Right renal cortex interstitium (tissue), 3 donors: ENCODE results near the gene LSM7. TPM values are rescaled to one million over a fixed set of nuclear protein-coding genes. Genes with fewer than 3 reads are reported as not detected.

Experiments
- DNase-seq, 3 donors: peaks; one replicate each; pipeline ENCODE4 v3.0.0-alpha.2; 2013; ENCODE audit warnings: low read depth in 3 of 3, low spot score in 2 of 3
- polyA plus RNA-seq, 3 donors: library from polyadenylated mRNA; unstranded; fragments of 120-200 nt; gene quantifications; one replicate each; pipeline ENCODE4 v1.2.1, GENCODE V29; 2013; ENCODE audit not compliant: insufficient read length in 3 of 3

The LSM7 gene
- polyA plus RNA-seq, 3 donors: 74.8 to 92.3 (median 86.9) TPM

DNA sequence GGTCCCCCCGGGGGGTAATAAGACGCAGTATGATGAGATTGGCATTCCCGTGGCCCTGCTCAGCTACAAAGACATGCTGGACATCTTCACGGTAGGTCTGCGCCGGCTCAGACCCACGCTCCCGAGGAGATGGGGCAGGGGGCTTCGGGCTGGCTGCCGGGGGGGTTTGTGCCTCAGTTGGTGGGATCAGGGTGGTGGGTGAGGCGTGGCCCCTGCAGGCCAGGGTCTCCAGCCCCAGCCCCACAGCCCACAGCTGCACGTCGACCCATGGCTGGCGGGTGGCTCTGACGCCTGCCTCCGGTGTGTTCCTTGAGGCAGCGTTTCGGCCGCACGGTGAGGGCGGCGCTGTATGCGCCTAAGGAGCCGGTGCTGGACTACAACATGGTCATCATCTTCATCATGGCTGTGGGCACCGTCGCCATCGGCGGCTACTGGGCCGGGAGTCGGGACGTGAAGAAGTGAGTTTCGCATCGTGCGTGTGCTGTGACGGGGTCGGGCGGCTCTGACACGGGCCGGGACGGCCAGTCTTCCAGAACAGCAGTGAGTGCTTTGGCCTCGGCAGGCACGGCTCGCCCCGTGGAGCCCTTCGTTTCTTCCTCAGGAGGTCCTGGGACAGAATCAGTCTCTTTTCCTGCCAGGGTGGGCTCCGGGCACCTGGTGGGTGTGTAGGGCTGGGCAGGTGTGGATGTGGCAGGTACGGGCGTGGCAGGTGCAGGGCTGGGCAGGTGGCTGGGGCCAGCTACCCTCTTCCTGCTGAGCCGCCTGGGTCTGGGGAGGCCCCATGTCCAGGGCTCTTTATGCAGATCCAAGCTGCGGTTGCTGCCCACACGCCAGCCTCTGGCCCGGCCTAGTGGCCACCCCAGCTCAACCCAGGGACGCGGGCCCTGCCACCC is 10.6 kb upstream of the LSM7 start:
- no peak for DNase-seq

DNA sequence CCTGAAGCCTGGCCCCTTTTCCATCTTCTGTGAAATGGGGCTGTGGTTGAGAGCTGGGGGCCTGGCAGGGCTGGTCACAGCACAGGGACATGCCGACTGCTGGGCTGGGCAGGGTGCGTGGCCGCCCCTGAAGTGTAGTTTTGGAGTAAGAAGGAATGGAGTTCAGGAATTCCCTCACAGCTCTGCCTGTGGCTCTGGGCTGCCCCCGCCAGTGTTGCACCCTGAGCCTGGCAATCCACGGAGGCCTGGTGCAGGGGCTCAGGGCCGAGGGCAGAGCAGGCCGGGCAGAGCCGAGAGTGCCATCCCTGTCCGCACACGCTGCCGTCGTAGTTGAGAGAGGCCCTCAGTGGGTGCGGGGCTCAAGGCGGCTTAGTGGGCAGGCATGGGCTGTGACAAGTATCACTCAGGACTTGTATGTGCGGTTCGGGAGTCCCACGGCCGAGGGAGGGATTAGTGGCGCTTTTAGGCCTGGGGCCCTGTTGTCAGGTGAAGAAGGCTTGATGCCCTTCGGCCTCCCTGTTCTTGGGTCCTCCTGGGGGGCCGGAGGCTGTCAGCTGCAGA is 9.7 kb upstream of the LSM7 start:
- no peak for DNase-seq

DNA sequence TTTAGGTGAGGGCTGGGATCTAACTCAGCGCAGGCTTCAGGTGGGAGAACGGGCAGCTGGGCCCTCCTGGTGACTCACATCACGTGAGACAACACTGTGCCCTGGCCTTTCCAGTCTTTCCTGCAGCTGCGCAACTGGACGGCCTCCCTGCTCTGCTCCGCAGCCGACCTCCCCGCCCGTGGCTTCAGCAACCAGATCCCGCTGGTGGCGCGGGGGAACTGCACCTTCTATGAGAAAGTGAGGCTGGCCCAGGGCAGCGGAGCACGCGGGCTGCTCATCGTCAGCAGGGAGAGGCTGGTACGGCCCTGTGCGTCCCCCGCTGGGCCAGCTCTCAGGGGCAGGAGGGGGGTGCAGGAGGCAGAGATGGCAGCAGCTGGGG is 8.9 kb upstream of the LSM7 start:
- DNase-seq: peak; percentile 52 to 73 (median 67)

DNA sequence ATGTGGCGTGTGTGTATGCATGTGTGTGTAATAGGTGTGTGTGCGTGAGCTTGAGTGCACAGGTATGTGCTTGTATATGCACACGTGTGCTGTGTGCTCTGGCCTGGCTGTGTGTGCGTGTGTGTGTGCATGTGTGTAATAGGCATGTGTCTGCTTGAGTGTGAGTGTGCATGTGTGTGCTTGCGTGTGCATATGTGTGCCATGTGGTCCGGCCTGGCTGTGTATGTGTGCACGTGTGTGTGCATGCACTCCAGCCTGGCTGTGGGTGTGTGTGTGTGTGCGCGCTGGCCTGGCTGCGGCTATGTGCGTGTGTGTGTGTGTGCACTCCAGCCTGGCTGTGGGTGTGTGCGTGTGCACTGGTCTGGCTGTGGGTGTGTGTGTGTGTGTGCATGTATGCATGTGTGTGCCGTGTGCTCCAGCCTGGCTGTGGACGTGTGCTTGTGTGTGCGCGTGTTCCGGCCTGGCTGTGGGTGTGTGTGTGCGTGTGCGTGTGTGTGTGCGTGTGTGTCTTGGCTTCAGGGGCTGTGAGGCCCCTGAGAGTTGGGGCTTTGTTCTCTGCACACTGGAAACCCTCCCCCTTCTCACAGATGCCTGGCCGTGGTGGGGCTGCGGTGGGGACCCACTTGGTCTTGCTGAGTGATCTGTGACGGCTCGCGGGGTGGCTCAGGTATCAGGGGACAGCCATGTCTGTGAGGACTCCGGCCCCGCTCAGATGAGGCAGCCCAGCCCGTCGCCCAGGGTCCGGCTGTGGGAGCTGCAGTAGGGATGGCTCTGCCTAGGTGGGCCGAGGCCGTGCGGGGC is 8.3 kb upstream of the LSM7 start:
- DNase-seq: no peak

DNA sequence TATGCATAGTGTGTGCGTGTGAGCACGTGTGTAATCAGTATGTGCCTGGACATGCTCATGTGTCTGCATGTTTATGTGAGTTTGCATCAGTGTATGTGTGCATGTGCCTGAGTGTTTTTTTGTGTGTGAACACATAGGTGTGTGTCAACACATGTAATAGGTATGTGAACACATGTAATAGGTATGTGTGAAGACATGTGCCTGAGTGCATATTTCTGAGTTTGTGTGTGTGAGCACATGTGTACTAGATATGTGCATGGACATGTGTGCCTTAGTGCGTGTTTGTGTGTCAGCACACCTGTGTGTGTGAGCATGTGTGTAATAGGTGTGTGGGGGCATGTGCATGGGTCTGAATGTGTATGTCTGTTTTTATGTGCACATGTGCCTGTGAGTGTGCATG is 7.5 kb upstream of the LSM7 start:
- DNase-seq: no peak

DNA sequence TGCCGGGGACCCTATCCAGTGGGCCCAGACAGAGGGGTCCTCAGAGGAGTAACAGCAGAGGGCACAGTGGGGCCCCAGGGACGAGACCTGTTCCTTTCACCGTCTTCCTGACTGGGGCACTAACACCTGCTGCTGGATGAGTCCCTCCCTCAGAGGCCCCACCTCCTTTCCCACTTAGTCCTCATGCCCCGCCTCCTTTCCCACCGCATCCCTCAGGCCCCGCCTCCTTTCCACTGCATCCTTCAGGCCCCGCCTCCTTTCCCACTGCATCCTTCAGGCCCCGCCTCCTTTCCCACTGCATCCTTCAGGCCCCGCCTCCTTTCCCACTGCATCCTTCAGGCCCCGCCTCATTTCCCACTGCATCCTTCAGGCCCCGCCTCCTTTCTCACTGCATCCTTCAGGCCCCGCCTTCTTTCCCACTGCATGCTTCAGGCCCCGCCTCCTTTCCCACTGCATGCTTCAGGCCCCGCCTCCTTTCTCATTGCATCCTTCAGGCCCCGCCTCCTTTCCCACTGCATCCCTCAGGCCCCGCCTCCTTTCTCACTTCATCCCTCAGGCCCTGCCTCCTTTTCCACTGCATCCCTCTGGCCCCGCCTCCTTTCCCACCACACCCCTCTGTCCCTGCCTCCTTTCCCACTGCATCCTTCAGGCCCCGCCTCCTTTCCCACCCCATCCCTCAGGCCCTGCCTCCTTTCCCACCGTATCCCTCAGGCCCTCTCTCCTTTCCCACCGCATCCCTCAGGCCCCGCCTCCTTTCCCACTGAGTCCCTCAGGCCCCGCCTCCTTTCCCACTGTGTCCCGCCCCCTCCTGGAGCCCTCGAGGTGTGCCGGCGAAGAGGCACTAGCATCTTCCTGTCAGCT is 6.8 kb upstream of the LSM7 start:
- no peak for DNase-seq

DNA sequence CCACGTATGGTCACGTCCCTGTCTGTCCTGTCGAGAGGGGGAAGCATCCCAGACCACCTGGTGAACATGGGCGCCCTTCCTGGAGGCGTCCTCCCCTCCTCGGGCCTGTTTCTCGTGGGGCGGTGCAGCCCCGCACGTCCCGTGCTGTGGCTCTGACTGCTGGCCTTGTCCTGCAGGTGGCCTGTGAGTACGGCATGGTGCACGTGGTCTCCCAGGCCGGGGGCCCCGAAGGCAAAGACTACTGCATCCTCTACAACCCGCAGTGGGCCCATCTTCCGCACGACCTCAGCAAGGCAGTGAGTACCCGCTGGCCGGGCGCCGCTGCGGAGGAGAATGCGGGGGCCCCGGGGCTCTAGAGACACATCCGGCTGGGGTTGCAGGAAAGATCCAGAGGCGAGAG is 6.0 kb upstream of the LSM7 start:
- DNase-seq: no peak

DNA sequence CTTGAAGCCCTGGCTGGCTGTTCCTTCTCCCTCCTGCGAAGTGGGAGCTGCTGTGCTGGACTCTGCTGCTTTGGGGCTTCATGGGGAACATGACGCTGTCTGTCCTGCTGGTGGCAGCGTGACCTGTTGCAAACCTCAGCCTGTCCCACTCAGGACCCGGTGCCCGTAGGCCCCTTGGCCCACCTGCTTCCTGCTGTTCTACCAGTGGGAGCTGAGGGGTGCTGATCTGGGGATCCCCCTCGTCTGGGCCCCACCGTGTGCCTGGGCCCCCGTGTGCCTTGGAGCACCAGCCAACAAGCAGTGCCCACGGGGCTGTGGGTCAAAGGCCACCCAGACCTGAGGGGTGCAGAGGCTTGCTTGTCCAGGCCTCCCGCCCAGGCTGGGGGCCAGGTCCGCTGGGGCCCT is 5.4 kb upstream of the LSM7 start:
- DNase-seq: no peak

DNA sequence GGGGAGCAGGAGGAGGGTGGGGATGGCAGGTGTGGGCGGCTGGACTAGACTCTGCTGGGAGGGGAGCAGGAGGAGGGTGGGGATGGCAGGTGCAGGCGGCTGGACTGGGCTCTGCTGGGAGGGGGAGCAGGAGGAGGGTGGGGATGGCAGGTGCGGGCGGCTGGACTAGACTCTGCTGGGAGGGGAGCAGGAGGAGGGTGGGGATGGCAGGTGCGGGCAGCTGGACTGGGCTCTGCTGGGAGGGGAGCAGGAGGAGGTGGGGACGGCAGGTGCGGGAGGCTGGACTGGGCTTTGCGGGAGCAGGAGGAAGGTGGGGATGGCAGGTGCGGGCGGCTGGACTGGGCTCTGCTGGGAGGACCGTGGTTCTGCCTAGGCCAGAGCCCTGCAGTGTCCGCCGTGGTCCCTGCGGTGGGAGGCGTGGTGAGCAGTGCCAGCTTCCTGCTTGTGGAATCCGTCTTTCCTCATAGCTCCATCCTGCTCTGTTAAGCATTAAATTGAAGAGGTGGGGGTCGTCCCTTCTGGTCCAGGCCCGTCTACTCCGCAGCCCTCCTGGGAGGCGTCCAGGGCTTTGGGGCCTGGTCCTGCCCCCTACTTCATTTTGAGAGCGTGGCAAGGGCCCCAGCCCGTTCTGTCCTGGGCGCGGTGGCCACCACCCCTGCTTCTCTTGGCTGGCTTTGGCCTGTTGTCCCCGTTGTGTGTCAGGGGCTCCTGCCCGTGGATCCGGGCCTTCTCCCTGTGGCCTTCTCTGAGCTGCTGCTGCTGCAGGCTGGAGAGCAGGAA is 4.8 kb upstream of the LSM7 start:
- no peak for DNase-seq

DNA sequence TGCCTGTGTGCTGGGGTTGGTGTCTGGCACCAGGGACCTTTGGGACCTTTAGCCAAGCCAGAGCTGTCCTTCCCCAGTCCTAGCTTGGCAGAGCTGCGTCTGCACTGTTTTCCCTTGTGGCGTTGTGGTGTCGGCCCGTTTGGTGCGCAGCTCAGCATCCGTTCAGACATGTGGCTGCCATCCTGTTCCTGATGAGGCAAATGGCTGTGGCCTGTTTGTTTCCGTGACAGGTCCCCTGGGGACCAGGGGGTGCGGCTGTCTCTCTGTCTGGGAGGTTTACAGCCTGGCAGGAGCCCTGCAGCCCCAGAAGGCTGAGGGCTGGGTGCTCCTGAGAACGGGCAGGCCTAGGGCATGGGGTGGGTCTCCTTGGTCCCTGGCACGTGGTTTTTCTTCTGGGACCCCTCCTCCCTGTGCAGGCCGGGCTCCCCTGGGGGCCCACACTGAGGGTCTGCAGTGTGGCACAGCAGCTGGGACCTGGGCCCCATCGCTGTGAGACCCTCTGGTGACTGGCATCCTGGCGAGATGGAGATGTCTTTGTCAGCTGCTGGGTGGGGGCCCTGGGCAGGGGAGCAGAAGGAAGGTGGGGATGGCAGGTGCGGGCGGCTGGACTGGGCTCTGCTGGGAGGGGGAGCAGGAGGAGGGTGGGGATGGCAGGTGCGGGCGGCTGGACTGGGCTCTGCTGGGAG is 4.1 kb upstream of the LSM7 start:
- no peak for DNase-seq

DNA sequence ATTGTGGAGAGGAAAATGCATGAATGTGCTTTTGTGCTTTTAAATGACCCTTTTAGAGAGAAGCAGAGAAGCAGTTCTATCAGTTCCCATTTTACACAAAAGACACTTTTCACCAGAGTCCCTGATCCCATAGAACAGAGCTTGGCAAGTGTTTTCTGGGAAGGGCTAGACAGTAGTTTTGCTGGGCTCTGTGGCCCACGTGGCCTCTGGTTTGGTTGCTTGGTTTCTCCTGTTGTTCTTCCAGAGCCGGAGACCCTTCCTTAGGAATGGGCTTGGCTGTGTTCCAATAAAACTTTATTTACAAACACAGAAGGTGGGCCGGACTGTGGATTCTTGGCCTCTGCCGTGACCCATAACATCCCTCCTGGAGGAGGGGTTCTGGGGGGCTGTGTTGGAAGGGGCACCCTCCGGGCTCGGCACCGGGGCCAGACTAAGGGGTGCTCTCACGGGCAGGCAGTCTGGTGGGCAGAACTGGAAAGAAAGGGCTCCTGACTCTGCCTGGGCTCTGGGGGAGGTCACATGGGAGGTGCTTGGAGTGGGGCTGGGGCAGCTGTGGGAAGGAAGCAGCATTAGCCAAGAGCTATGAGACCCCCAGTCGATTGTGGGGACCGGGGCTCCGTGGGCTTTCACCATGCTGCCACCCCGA is 3.3 kb upstream of the LSM7 start:
- DNase-seq: no peak

DNA sequence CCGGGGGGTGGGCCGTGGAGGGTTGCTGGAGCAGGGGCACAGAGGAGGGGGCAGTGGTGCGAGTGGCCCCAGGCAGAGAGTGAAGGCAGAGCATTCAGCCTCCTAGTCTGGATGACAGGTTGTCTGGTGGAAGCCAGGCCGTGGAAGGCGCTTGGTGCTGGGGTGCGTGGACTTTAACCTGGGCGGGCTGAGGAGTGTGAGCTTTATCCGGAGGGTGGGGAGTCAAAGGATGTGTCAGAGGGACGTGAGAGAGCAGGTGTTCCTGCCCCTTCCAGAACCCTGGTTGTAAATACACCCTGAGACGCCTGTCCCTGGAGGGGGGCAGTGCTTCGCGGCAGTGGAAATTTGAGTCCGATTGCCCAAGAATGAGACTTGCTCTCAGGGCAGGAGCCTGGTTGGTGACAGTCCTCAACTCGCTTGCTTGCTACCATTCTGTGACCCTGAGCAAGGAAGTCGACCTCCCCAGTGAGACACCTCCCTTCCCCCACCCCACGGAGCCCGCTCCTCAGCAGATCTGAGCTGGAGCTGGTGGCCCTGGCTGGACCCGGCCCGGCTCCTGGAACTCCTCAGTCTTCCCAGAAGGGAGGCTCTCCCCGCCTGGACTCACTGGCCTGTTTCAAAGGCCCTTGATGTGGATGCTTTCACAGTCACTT is 2.4 kb upstream of the LSM7 start:
- DNase-seq: no peak

DNA sequence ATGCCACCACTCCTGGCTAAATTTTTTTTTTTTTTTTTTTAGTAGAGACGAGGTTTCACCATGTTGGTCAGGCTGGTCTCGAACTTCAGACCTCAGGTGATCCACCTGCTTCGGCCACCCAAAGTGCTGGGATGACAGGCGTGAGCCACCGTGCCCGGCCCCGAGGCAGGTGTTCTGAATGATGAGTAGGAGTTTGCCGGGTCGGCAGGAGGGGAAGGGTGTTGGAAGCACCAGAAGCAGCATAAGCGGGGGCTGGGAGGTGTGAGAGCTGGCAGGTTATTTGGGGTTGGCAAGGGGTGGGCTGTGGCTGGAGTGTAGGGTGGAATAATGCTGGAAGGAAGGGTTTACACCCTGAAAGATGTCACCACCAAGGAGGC is 1.9 kb upstream of the LSM7 start:
- no peak for DNase-seq

DNA sequence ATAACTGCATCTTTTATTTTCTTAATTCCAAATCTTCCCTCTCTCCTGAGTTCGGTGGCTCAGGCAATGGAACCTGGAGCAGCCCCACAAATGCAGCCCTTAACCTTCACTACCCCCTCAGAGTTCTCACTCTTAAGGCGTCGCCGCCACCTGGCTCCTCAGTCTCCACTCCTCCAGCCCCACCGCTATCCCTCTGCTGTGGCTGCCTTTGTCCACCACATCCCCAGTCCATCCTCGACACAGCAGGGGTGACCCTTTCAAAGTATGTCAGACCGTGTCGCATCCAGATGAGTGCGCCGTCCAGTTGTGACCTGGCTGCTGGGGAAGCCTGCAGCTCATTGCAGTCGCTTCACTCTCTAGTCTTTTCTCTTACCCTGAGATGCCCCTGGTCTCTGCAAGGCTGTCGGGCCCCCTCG is 1.1 kb upstream of the LSM7 start:
- no peak for DNase-seq

DNA sequence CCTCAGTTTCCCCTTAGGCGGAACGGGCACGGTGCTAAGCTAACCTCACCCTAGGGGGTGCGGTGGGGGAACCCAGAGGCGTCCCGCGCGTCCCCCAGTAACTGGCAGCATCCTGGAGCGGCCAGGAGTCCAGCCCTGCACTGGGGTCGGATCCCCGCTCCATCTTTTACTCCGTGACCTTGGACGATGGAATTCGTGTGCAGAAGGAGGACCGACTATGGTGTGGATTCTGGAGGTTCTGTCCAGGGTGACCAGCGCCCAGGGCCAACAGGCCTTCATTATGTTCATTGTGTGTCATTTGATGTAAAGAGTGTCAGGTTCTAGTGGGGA is 728 bp upstream of the LSM7 start:
- no peak for DNase-seq

DNA sequence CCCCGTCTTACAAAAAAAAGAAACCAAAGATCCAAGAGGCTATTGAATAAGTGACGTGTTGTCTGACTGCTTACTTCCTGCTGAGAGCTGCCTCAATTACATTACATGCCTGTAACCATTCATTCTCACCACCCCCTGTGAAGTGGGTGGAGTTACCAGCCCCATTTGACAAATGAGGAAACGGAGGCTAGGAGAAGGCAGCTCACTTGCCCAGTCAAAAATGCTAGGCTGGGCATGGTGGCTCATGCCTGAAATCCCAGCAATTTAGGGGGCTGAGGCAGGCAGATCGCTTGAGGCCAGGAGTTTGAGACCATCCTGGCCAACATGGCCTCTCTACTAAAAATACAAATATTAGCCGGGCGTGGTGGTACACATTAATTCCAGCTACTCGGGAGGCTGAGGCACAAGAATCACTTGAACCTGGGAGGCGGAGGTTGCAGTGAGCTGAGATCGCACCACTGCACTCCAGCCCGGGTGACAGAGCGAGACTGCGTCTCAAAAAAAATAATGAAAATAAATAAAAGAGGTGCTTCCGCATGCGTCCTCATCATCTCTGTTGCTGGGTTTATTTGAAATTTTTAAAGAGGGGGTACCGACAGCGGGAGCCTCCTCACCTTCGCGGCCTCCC is 499 bp downstream of the LSM7 start:
- no peak for DNase-seq

DNA sequence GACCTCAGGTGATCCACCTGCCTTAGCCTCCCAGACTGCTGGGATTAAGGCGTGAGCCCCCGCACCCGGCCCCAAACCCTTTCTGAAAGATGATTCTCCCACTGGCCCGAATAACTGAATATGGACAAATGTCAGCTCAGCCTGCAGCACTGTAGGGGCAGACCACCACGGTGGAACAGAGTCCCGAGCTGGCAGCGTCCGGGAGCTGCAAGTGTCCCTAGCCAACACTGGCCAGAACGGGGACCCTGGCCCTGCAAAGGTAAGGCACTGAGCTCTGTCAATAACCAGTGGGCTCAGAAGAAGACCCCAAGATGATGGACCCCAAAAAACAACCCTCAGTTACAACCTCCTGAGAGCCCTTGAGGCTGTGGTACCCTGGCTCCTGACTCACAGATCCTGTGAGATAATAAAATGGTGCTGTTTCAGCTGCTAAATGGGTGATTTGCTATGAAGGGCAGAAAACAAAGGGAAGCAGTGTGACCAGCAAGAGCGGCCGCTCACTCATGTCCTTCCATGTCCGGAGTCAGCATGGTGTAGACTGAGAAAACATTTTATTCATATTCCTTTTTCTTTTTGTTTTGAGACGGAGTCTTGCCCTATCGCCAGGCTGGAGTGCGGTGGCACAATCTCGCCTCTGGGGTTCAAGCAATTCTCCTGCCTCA is 1.6 kb downstream of the LSM7 start:
- no peak for DNase-seq
